IPS-20b (cell line): ENCODE data around the gene DPYD.

Experiments used
- H3K27ac ChIP-seq: one replicate; pipeline ENCODE4 v1.5.1; 2013; ENCODE audit warnings: low read length
- H3K27me3 ChIP-seq: 2 replicates; pipeline ENCODE4 v1.6.1; 2013; ENCODE audit warnings: mild to moderate bottlenecking, low read length, inconsistent platforms; ENCODE audit not compliant: insufficient read depth
- H3K36me3 ChIP-seq: 2 replicates; pipeline ENCODE4 v1.6.1; 2013; ENCODE audit warnings: low read depth, mild to moderate bottlenecking, inconsistent platforms, low read length, moderate library complexity; ENCODE audit not compliant: insufficient read depth
- H3K4me1 ChIP-seq: 2 replicates; pipeline ENCODE4 v1.6.1; 2013; ENCODE audit warnings: mild to moderate bottlenecking, control low read depth, inconsistent platforms, low read length, moderate library complexity; ENCODE audit not compliant: insufficient read depth
- H3K4me3 ChIP-seq: 2 replicates; pipeline ENCODE4 v1.5.1; 2013; ENCODE audit warnings: mild to moderate bottlenecking, low read length, inconsistent platforms
- H3K9ac ChIP-seq: 2 replicates; pipeline ENCODE4 v1.6.1; 2013; ENCODE audit warnings: low read depth, mild to moderate bottlenecking, inconsistent platforms, low read length, moderate library complexity
- H3K9me3 ChIP-seq: 2 replicates; pipeline ENCODE4 v1.6.1; 2013; ENCODE audit warnings: mild to moderate bottlenecking, low read depth, low read length, inconsistent platforms; ENCODE audit not compliant: insufficient read depth

Gene DPYD

DNA sequence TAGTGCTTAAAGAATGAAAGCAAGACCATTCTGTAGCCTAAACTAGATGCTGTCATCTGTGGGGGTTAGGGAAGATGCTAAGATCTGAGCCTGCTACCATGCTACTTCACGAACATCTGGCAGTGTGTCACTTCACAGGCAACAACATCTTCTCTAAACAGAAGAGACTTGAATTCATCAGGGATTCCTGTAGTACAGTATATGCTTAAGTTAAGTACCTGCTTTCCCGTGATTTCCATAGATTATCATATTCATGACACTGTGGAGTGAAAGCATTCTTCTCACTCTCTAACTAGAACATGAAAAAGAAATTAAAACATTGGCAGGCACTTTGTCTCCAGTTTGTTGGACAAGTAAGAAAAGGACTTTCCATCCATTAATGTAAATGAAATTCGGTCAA lies 808.4 kb downstream of the DPYD start:
- no peak overlapping the region for H3K9ac ChIP-seq
- H3K4me3 ChIP-seq, result no peak overlapping the region
- H3K9me3 ChIP-seq, result no peaks in the 10 kb centered on the region
- no peaks in the 10 kb centered on the region for H3K27me3 ChIP-seq
- H3K27ac ChIP-seq, result no peak overlapping the region
- peaks cover 8% of the 10 kb centered on the region; the same call in 1 of the 2 replicates for H3K4me1 ChIP-seq
- no peaks in the 10 kb centered on the region for H3K36me3 ChIP-seq

DNA sequence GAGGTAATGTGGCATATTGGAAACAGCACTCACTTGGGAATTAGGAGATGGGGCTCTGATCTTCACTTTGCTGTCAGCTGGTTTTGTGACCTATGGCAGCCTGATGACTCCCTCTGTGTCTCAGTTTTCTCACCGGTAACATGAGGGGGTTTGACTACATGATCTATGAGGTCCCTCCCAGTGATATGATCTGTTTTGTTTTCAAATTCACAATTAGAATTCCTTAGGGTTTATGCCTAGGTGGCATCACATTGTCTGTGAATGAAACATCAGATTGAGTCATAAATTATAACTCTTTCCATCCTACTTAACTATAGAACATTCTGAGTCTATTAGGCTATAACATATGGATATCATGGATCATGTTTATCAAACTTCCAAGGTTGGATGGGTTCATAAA lies 812.7 kb downstream of the DPYD start:
- Histone ChIP-seq H3K27me3 (no peaks in the 10 kb centered on the region), H3K36me3 (no peaks in the 10 kb centered on the region), H3K4me3 (no peak overlapping the region), H3K9me3 (no peaks in the 10 kb centered on the region), H3K4me1 (no peaks in the 10 kb centered on the region), H3K27ac (no peak overlapping the region), H3K9ac (no peak overlapping the region)

DNA sequence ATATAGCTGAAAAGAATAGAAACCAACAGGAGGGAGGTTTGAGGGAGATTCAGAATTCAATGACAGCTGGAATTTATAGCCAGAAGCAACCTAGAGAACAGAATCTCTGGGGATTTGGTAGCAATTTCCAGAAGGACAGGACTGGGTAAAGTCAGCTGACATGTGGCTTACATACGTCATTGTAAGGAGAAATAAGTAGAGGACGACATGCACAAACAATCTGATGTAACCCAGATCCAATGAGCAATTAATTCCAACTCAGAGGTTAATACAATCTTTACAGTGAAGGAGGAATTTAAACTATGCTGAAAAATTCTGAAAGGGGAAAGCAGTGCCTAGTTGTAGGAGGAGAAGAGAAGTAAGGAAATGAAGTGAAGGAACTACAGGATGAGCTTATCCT lies 815.3 kb downstream of the DPYD start:
- H3K4me3 ChIP-seq, result no peak overlapping the region
- no peak overlapping the region for H3K9ac ChIP-seq
- H3K36me3 ChIP-seq, result no peaks in the 10 kb centered on the region
- peaks cover 5% of the 10 kb centered on the region; the same call in 1 of the 2 replicates for H3K4me1 ChIP-seq
- H3K9me3 ChIP-seq, result no peaks in the 10 kb centered on the region
- H3K27ac ChIP-seq, result no peak overlapping the region
- no peaks in the 10 kb centered on the region for H3K27me3 ChIP-seq

DNA sequence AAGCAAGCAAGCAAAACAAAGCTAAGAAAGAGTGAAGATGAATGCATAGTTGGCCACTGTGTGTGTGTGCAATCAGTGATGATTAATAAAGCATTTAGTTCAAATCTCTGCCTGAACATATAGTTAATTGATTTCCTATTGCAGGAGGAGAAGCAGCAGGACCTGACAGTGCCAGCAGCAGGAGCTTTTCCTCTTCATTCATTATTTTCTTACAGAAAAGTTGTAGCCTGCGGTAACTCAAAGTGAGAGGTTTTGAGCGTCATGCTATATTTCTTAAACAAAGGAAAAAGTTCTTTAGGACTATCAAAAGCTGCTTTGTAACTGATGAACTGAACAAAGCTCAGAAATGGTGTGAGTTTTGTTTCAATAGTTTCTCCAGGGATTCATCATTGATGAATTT lies 819.3 kb downstream of the DPYD start:
- H3K9me3 ChIP-seq, result no peaks in the 10 kb centered on the region
- no peak overlapping the region for H3K27ac ChIP-seq
- no peaks in the 10 kb centered on the region for H3K27me3 ChIP-seq
- H3K4me1 ChIP-seq, result peaks cover 5% of the 10 kb centered on the region; the same call in 1 of the 2 replicates
- H3K36me3 ChIP-seq, result no peaks in the 10 kb centered on the region
- no peak overlapping the region for H3K4me3 ChIP-seq
- H3K9ac ChIP-seq, result no peak overlapping the region

DNA sequence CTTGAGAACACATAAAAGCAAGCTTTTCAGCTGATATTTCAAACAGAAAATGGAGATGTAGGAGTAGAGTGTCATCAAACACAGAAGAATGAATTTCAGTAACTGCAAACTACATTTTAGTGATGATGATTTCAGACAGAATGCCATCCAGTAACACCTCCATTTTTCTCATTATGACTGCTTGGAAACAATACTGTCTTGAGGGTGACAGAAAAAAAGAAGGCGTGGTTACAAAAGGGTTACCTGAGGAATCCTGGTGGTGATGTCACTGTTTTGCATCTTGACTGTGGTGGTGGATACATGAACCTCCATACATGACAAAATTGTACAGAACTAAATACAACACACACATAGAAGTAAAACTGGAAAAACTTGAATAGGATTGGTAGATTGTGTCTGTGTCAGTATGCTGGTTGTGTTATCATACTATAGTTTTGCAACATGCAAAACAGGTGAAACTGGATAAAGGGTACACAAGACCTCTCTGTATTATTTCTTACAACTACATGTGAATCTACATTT lies 823.4 kb downstream of the DPYD start:
- Histone ChIP-seq H3K36me3 (no peaks in the 10 kb centered on the region), H3K9me3 (no peaks in the 10 kb centered on the region), H3K9ac (no peak overlapping the region), H3K4me3 (no peak overlapping the region), H3K27me3 (no peaks in the 10 kb centered on the region), H3K4me1 (peaks cover 5% of the 10 kb centered on the region), H3K27ac (no peak overlapping the region)

DNA sequence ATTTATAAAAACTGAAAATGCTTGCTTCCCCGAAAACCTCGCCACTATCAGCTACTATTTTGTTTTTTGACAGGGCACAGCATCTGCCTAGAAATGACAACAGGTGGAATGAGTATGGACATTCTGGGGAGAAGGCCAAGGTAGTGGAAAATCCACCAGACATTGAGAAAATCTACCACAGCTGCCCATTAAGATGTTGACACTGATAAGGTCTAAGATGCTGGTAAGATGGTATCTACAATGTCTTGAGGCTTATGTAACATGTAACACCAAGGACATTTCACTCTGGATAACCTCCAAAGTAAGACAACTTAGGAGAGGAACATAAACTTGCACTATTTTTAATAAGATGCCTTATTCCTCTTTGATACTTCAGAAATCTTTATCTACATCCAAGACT lies 825.1 kb downstream of the DPYD start:
- H3K9ac ChIP-seq, result no peak overlapping the region
- no peaks in the 10 kb centered on the region; the same call in 1 of the 2 replicates for H3K4me1 ChIP-seq
- H3K9me3 ChIP-seq, result no peaks in the 10 kb centered on the region
- no peaks in the 10 kb centered on the region for H3K27me3 ChIP-seq
- no peaks in the 10 kb centered on the region for H3K36me3 ChIP-seq
- H3K4me3 ChIP-seq, result no peak overlapping the region
- no peak overlapping the region for H3K27ac ChIP-seq

DNA sequence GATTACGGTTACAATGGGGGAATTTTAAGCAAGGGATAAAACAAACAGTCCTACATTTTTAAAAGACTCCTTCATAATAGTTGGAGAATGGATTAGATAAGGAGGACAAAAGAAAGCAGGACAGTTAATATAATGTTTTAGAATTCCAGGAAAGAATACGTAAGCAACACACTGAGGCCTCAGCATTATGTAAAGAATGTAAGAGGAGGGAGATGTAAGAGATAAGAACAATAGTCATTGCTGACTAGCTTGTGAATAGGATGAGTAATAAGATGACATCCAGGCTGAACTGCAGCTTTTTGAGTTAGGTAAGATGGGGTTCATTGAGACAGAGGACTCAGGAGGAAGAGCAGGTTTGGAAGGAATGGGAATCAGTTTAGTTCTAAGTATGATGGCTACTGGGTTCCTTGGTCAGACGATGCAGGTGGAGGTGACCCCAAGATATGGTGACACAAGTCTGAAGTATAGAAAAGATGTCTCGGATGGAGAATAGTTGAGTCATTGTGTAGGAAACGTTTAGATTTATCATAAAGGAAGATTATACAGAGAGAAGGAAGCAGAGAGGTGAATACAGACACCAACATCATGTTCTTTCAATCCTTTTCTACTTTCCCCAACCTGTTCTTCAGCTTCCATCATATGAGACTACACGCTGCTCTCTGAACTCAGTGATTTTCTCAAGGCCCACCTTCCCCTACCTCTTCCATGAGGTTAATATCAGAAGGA lies 826.4 kb downstream of the DPYD start:
- Histone ChIP-seq H3K27me3 (no peaks in the 10 kb centered on the region), H3K9ac (no peak overlapping the region), H3K4me1 (no peaks in the 10 kb centered on the region; the same call in 1 of the 2 replicates), H3K9me3 (no peaks in the 10 kb centered on the region), H3K27ac (no peak overlapping the region), H3K4me3 (no peak overlapping the region), H3K36me3 (no peaks in the 10 kb centered on the region)

DNA sequence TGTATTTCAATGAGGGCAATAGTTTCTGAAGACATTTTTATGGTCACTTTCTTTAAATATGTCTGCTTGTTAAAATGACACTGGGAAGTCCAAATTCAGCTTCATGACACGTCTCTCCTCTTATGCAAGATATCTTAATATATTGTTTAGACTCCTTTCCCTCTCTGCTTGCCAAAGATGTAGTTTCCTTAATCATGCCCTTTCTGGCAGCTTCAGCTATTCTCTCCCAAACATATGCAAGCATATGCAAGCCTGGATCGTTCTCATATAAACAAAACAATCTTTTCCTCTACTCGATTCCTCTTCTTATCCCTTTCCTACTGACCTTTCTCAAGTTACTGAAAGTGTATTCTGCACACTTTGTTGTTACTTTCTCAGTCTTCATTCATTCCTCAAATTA lies 827.1 kb downstream of the DPYD start:
- no peaks in the 10 kb centered on the region for H3K36me3 ChIP-seq
- H3K4me1 ChIP-seq, result no peaks in the 10 kb centered on the region; the same call in 1 of the 2 replicates
- H3K9ac ChIP-seq, result no peak overlapping the region
- H3K27ac ChIP-seq, result no peak overlapping the region
- no peak overlapping the region for H3K4me3 ChIP-seq
- H3K9me3 ChIP-seq, result no peaks in the 10 kb centered on the region
- no peaks in the 10 kb centered on the region for H3K27me3 ChIP-seq

DNA sequence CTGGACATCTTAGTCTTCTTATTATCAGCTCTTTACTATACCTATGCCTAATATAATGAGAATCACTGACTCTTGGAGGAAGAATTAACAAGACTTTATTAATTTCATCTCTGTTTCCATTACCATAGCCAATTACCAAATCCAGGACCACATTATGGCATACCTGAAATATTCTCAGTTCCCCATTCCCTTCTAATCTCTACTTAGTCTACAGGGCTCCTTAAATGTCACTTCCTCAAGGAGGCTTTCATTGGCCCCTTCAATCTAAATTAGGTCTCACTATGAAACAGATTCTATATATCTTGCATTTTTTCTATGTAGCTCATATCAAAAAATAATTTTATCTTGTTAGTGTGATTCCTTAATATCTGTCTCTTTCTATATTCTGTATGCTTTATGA lies 828.0 kb downstream of the DPYD start:
- Histone ChIP-seq H3K9ac (no peak overlapping the region), H3K4me1 (no peaks in the 10 kb centered on the region; the same call in 1 of the 2 replicates), H3K27me3 (no peaks in the 10 kb centered on the region), H3K4me3 (no peak overlapping the region), H3K27ac (no peak overlapping the region), H3K36me3 (no peaks in the 10 kb centered on the region), H3K9me3 (no peaks in the 10 kb centered on the region)

DNA sequence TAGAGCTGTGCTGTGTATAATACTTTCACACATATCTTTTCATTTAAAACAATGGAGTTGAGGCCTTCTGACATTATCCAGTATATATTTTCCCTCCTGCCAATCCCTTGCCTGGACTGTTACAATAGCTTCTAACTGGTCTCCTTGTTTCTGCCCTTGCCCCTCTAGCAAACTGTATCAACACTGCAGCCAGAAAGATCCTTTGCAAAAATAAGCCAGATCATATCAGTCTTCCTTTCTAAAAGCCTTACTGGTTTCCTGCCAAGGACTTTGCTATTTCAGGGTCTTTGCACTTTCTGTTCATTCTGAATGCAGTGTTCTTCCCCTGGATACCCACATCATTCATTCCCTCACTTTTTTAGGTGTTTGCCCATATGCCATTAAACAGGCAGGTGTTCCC lies 829.2 kb downstream of the DPYD start:
- H3K4me1 ChIP-seq, result no peaks in the 10 kb centered on the region; the same call in 1 of the 2 replicates
- no peak overlapping the region for H3K9ac ChIP-seq
- H3K9me3 ChIP-seq, result no peaks in the 10 kb centered on the region
- H3K27ac ChIP-seq, result no peak overlapping the region
- H3K27me3 ChIP-seq, result no peaks in the 10 kb centered on the region
- H3K4me3 ChIP-seq, result no peak overlapping the region
- no peaks in the 10 kb centered on the region for H3K36me3 ChIP-seq

DNA sequence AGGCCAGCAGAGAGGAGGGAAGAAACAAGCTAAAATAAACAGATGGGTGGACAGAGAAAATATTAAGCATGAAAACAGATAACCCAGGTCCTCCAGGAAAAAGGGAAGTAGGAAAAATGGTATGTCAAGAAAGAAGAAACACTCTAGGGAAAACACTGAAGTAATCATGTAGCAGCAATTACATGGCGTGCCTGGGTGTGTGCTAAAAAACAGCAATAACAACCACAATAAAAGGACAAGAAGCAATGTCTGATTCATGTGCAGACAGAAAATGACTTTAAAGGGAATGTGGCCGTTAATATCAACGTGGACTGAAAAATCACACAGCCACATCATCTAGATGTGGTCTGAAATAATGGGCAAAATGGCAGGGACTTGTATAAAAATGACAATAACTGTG lies 829.6 kb downstream of the DPYD start:
- Histone ChIP-seq H3K27ac (no peak overlapping the region), H3K36me3 (no peaks in the 10 kb centered on the region), H3K27me3 (no peaks in the 10 kb centered on the region), H3K9me3 (no peaks in the 10 kb centered on the region), H3K9ac (no peak overlapping the region), H3K4me1 (no peaks in the 10 kb centered on the region; the same call in 1 of the 2 replicates), H3K4me3 (no peak overlapping the region)

DNA sequence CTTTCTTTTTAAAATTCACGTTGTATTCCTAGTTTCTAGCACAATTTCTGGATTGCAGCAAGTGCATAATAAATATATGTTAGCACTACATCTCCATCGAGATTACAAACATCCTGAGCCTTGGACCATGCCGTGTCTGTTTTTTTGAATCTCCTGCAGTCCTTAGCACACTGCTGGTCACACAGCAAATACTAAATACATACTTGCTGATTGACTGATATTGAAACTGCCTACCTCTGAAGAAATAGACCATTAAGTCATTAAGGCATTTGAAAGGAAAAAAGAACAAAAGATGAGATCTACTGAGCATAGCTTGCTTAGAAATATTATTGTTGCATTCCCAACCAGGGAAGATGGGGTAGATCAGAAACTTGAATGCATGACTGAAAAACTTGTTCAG lies 830.1 kb downstream of the DPYD start:
- H3K4me3 ChIP-seq, result no peak overlapping the region
- no peaks in the 10 kb centered on the region for H3K36me3 ChIP-seq
- no peaks in the 10 kb centered on the region for H3K9me3 ChIP-seq
- no peak overlapping the region for H3K9ac ChIP-seq
- no peak overlapping the region for H3K27ac ChIP-seq
- no peaks in the 10 kb centered on the region; the same call in 1 of the 2 replicates for H3K4me1 ChIP-seq
- no peaks in the 10 kb centered on the region for H3K27me3 ChIP-seq
